SK-N-SH (cell line): ENCODE measurements around the gene DDX25. TPM values are rescaled to one million over a fixed set of nuclear protein-coding genes. Genes with fewer than 3 reads are reported as not detected.
A peak's percentile ranks its signal among the peaks of the same experiment; 100 is the strongest.

ENCODE experiments used
- CTCF ChIA-PET: fragments of 300-600, 350-600 bp; formaldehyde crosslinking; extraction: SDS; loops from one replicate; lab custom pipeline; 2021; lab: Yijun Ruan, JAX
- POLR2A ChIA-PET: fragments of 350-600 bp; sonication (Branson Sonifier 250); formaldehyde crosslinking; extraction: SDS; loops from one replicate; lab custom pipeline; 2020; ENCODE audit warnings: antibody characterized with exemption, inconsistent platforms; lab: Yijun Ruan, JAX
- DNase-seq: peaks from one replicate; pipeline ENCODE4 v3.0.0; 2012
- H2AFZ ChIP-seq: fragments of 200-600 bp; sonication (generic); 2 replicates; pipeline ENCODE4 v1.8.1; 2016; ENCODE audit warnings: antibody characterized with exemption, mild to moderate bottlenecking, low read depth
- H3F3A ChIP-seq: fragments of 200-600 bp; sonication (generic); replicated peaks from 2 replicates; pipeline ENCODE3; 2016; ENCODE audit warnings: antibody characterized with exemption, mild to moderate bottlenecking; ENCODE audit not compliant: insufficient read depth
- H3K27ac ChIP-seq, 2 experiments: fragments of 200-500 bp in 1 of 2; fragments of 200-600 bp in 1 of 2; sonication (Bioruptor generic) in 1 of 2; sonication (generic), shearing (Covaris generic) in 1 of 2; 2 replicates each; pipeline versions ENCODE4 v1.5.1 to v1.6.1; 2014 to 2016; ENCODE audit warnings: low read depth in 2 of 2, inconsistent platforms in 1 of 2, low read length in 1 of 2, mild to moderate bottlenecking in 1 of 2, mixed read lengths in 1 of 2
- H3K27me3 ChIP-seq: fragments of 200-600 bp; sonication (generic), shearing (Covaris generic); 2 replicates; pipeline ENCODE4 v1.6.1; 2016; ENCODE audit warnings: mixed run types; ENCODE audit not compliant: insufficient read depth
- H3K36me3 ChIP-seq, 2 experiments: fragments of 200-500 bp in 1 of 2; fragments of 200-600 bp in 1 of 2; sonication (Bioruptor generic) in 1 of 2; sonication (generic) in 1 of 2; replicated peaks in 1 of 2; 2 replicates each; pipeline versions ENCODE3 to v1.5.1; 2014 to 2016; ENCODE audit warnings: low read length in 1 of 2, mild to moderate bottlenecking in 1 of 2; ENCODE audit not compliant: insufficient read depth in 2 of 2, control insufficient read depth in 1 of 2
- H3K4me1 ChIP-seq, 2 experiments: fragments of 200-500 bp in 1 of 2; fragments of 200-600 bp in 1 of 2; sonication (Bioruptor generic) in 1 of 2; sonication (generic), shearing (Covaris generic) in 1 of 2; 2 replicates each; pipeline versions ENCODE4 v1.5.1 to v1.6.1; 2014 to 2016; ENCODE audit warnings: low read depth in 1 of 2, low read length in 1 of 2, mixed run types in 1 of 2; ENCODE audit not compliant: insufficient read depth in 2 of 2, control insufficient read depth in 1 of 2
- H3K4me2 ChIP-seq: fragments of 200-600 bp; sonication (generic), shearing (Covaris generic); 2 replicates; pipeline ENCODE4 v1.6.1; 2017; ENCODE audit warnings: mixed run types
- H3K4me3 ChIP-seq, 2 experiments: fragments of 200-500 bp in 1 of 2; fragments of 200-600 bp in 1 of 2; sonication (Bioruptor generic) in 1 of 2; sonication (generic), shearing (Covaris generic) in 1 of 2; 2 replicates each; pipeline versions ENCODE4 v1.5.1 to v1.8.1; 2014 to 2016; ENCODE audit warnings: low read depth in 2 of 2, inconsistent platforms in 1 of 2, low read length in 1 of 2, mild to moderate bottlenecking in 1 of 2, mixed read lengths in 1 of 2, moderate library complexity in 1 of 2
- H3K79me2 ChIP-seq: fragments of 200-600 bp; sonication (generic); 2 replicates; pipeline ENCODE4 v1.8.1; 2017; ENCODE audit warnings: mild to moderate bottlenecking; ENCODE audit not compliant: insufficient read depth
- H3K9ac ChIP-seq: fragments of 200-600 bp; sonication (generic); 2 replicates; pipeline ENCODE4 v1.6.1; 2017; ENCODE audit warnings: mixed run types
- H3K9me2 ChIP-seq: fragments of 200-600 bp; sonication (generic); 2 replicates; pipeline ENCODE4 v1.6.1; 2017; ENCODE audit warnings: mixed run types
- H3K9me3 ChIP-seq: fragments of 200-600 bp; sonication (generic); 2 replicates; pipeline ENCODE4 v1.6.1; 2017; ENCODE audit warnings: mixed run types, mild to moderate bottlenecking, moderate library complexity
- H4K20me1 ChIP-seq: fragments of 200-600 bp; sonication (generic); 2 replicates; pipeline ENCODE4 v1.6.1; 2017; ENCODE audit warnings: mild to moderate bottlenecking, mixed run types; ENCODE audit not compliant: insufficient read depth
- EP300 ChIP-seq, 2 experiments: IDR thresholded peaks; 2 replicates each; pipeline versions ENCODE4 v1.4.0 to v1.6.1; 2012; ENCODE audit warnings: borderline replicate concordance in 1 of 2, low read depth in 1 of 2, low read length in 1 of 2
- FOXJ3 ChIP-seq: sonication (generic); formaldehyde crosslinking; IDR thresholded peaks from 2 replicates; pipeline ENCODE4 v1.5.1; 2020; ENCODE audit warnings: mild to moderate bottlenecking, missing genetic modification reagents
- GABPA ChIP-seq: IDR thresholded peaks from 2 replicates; pipeline ENCODE4 v1.4.0; 2012; ENCODE audit warnings: low read depth, mild to moderate bottlenecking
- NRF1 ChIP-seq: IDR thresholded peaks from 2 replicates; pipeline ENCODE4 v1.6.1; 2012; ENCODE audit warnings: low read depth, mild to moderate bottlenecking, low read length
- RCOR1 ChIP-seq: fragments of 150-350 bp; IDR thresholded peaks from 2 replicates; pipeline ENCODE4 v1.6.1; 2017; ENCODE audit warnings: antibody characterized with exemption, low read length
- TAF1 ChIP-seq: IDR thresholded peaks from 2 replicates; pipeline ENCODE4 v1.6.1; 2012; ENCODE audit warnings: low read depth, mild to moderate bottlenecking, low read length, moderate library complexity, borderline replicate concordance
- TCF12 ChIP-seq: IDR thresholded peaks from 2 replicates; pipeline ENCODE4 v1.4.0; 2012
- TEAD4 ChIP-seq: IDR thresholded peaks from 2 replicates; pipeline ENCODE4 v1.4.0; 2012; ENCODE audit warnings: mild to moderate bottlenecking, borderline replicate concordance; ENCODE audit not compliant: insufficient read depth
- YY1 ChIP-seq: IDR thresholded peaks from 2 replicates; pipeline ENCODE4 v1.4.0; 2012; ENCODE audit warnings: low read depth, mild to moderate bottlenecking
- WGBS: methylation state at CpG from one replicate; pipeline ENCODE4 v1.1.6; 2017; ENCODE audit warnings: low lambda C conversion rate; 5-methylcytosine and 5-hydroxymethylcytosine counted together
- polyA plus RNA-seq, 3 experiments: library from polyadenylated mRNA; depleted of rRNA; stranded (reverse); fragments of >200 nt; gene quantifications; 2 replicates each; pipeline ENCODE4 v1.2.3, GENCODE V29; 2012
- TF ChIP-seq, protein P1 (sequence below): IDR thresholded peaks from 2 replicates; pipeline ENCODE4 v1.4.0; 2012; ENCODE audit warnings: low read depth
- TF ChIP-seq, protein P2 (sequence below): IDR thresholded peaks from 2 replicates; pipeline ENCODE4 v1.6.1; 2012; ENCODE audit warnings: mild to moderate bottlenecking, low read depth, low read length, moderate library complexity

The DDX25 gene
- polyA plus RNA-seq, 1 of the 3 experiments (the other 2 are of a cell fraction) = 0.12 TPM

DNA sequence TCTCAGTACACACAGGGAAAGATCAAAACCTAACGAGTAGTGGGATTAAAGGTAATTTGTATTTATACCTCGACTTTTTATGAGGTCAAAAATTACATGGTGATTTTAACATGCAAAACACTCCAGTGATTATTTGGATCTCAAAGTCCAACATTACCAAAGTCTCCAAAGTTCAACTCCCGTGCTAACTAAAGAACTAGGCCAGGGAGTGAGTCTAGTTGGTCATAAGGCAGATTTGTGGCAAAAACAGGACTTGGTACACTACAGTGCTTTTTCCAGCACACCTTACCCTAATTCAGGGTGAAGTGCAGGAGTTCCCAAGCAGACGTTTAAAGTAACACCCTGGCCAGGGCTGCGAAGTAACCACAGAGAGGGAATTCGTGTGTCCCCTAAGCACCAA lies 2.4 kb upstream of the DDX25 start:
- peaks cover 12% of the 10 kb centered on the region; the same call in 1 of the 2 replicates for H3K27me3 ChIP-seq
- H3K27ac ChIP-seq = no peak overlapping the region; a peak in 1 of 4 replicates
- peaks cover 36% of the 10 kb centered on the region for H3K79me2 ChIP-seq
- H2AFZ ChIP-seq = no peak overlapping the region
- ChIA-PET POLR2A (interaction anchor here (0.7 kb wide), 1 partner anchor 895 kb away, joined by 7 read pairs; no protein-coding TSS in a partner anchor), CTCF (no interaction called here)
- peaks cover 0 to 33% of the 10 kb centered on the region in 2 experiments for H3K36me3 ChIP-seq
- peak overlapping the region; percentile 91; the same call in 1 of the 2 replicates for H3K4me2 ChIP-seq
- no peak for DNase-seq
- TF ChIP-seq TEAD4 (no peak), RCOR1 (no peak), TCF12 (no peak), EP300 (IDR thresholded peaks at IDR 0.05; ENCODE audit: borderline replicate concordance in 1 of 2, low read depth in 1 of 2, low read length in 1 of 2) (no peak), FOXJ3 (CRISPR knock-in tag) (no peak), TAF1 (no peak)
- TF ChIP-seq, protein P1, sequence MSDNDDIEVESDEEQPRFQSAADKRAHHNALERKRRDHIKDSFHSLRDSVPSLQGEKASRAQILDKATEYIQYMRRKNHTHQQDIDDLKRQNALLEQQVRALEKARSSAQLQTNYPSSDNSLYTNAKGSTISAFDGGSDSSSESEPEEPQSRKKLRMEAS = no peak
- H3K4me3 ChIP-seq = peak overlapping the region; percentile 95 to 98
- H3K9me2 ChIP-seq = no peaks in the 10 kb centered on the region
- 69% methylated on average over 6 of the region's 6 CpGs for WGBS
- no peaks in the 10 kb centered on the region for H3K9me3 ChIP-seq
- H4K20me1 ChIP-seq = no peaks in the 10 kb centered on the region
- H3K4me1 ChIP-seq = peaks cover 0 to 8% of the 10 kb centered on the region in 2 experiments; a peak in 2 of 4 replicates
- H3K9ac ChIP-seq = no peak overlapping the region
- H3F3A ChIP-seq = no peaks in the 10 kb centered on the region

DNA sequence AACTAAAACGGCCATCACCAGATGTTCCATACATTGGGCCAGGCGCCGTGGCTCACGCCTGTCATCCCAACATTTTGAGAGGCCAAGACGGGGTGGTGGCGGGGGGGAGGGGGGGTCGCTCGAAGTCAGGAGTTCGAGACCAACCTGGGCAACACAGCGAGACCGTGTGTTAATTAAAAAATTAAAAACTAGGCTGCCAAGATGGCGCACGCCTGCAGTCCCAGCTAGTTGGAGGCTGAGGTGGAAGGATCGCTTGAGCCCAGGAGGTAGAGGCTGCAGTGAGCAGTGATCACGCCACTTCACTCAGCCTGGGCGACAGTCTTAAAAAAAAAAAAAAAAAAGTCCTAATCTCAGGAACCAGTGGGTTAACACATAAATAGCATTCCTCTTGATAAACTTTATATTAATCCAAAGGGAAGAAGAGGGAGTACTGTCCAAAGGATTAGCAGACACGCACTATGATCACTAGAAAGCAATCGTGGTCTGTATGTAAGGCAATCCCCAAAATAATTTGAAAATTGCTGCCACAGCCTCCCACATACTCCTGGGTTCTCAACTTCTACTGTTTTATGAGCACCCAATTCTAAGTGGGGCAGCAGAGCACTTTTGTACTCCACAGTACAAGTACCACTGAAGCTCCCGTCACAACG lies 1.9 kb upstream of the DDX25 start:
- TF ChIP-seq, protein P2, sequence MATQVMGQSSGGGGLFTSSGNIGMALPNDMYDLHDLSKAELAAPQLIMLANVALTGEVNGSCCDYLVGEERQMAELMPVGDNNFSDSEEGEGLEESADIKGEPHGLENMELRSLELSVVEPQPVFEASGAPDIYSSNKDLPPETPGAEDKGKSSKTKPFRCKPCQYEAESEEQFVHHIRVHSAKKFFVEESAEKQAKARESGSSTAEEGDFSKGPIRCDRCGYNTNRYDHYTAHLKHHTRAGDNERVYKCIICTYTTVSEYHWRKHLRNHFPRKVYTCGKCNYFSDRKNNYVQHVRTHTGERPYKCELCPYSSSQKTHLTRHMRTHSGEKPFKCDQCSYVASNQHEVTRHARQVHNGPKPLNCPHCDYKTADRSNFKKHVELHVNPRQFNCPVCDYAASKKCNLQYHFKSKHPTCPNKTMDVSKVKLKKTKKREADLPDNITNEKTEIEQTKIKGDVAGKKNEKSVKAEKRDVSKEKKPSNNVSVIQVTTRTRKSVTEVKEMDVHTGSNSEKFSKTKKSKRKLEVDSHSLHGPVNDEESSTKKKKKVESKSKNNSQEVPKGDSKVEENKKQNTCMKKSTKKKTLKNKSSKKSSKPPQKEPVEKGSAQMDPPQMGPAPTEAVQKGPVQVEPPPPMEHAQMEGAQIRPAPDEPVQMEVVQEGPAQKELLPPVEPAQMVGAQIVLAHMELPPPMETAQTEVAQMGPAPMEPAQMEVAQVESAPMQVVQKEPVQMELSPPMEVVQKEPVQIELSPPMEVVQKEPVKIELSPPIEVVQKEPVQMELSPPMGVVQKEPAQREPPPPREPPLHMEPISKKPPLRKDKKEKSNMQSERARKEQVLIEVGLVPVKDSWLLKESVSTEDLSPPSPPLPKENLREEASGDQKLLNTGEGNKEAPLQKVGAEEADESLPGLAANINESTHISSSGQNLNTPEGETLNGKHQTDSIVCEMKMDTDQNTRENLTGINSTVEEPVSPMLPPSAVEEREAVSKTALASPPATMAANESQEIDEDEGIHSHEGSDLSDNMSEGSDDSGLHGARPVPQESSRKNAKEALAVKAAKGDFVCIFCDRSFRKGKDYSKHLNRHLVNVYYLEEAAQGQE = no peak
- TF ChIP-seq YY1 = peak; percentile 51
- TF ChIP-seq NRF1 = no peak
- TF ChIP-seq GABPA = no peak
- Histone ChIP-seq H3K79me2 (peaks cover 33% of the 10 kb centered on the region), H3K4me3 (peak overlapping the region; percentile 95 to 98), H3K27ac (peak overlapping the region; percentile 44 to 81; a peak in 3 of 4 replicates), H3F3A (no peaks in the 10 kb centered on the region), H3K4me1 (peaks cover 0 to 8% of the 10 kb centered on the region in 2 experiments; a peak in 2 of 4 replicates), H3K27me3 (peaks cover 12% of the 10 kb centered on the region; the same call in 1 of the 2 replicates), H3K4me2 (peak overlapping the region; percentile 91), H3K9me2 (no peaks in the 10 kb centered on the region), H3K9ac (peak overlapping the region; percentile 67), H3K36me3 (peaks cover 0 to 31% of the 10 kb centered on the region in 2 experiments), H2AFZ (peak overlapping the region; percentile 96), H3K9me3 (no peaks in the 10 kb centered on the region), H4K20me1 (no peaks in the 10 kb centered on the region)
- ChIA-PET CTCF (interaction anchor here (0.9 to 1.0 kb wide), 3 partner anchors 8 to 292 kb away, joined by 3 to 4 read pairs (median 3); no protein-coding TSS in a partner anchor), POLR2A (interaction anchor here (0.7 to 1.4 kb wide), 7 partner anchors 8 to 895 kb away, joined by 3 to 11 read pairs (median 4); partner anchors contain the start of genes HYLS1 and STT3A)
- no peak for DNase-seq
- WGBS = 13% methylated on average over 20 of the region's 20 CpGs
